ENCODE results near the gene UMPS. TPM values are rescaled to one million over a fixed set of nuclear protein-coding genes. Genes with fewer than 3 reads are reported as not detected.

The UMPS gene
- 34.7 and 40.5 TPM in 2 replicates for polyA plus RNA-seq (2014; cell fraction: cytosol; rRNA removed)
- polyA plus RNA-seq (2014; cell fraction: nucleus; rRNA removed), result 27.0 and 30.9 TPM in 2 replicates

- DNase-seq (ENCODE audit: low spot score), result peak; percentile 86
Observed at GRCh38 chr3:124730129-124730940, at the start of gene UMPS. Gene UMPS (plus strand): TSS chr3:124730452. CDS start chr3:124730472, 20 bp downstream.

GRCh38 chr3:124680521-124680920, 49.7 kb upstream of the UMPS start:
- DNase-seq (ENCODE audit: low spot score), result no peak

GRCh38 chr3:124682263-124682662, 48.0 kb upstream of the UMPS start:
- DNase-seq (ENCODE audit: low spot score), result no peak

- DNase-seq (ENCODE audit: low spot score), result no peak
Observed at GRCh38 chr3:124684459-124684858, 45.8 kb upstream of the UMPS start.

GRCh38 chr3:124685067-124685466, 45.2 kb upstream of the UMPS start:
- DNase-seq (ENCODE audit: low spot score), result no peak

- no peak for DNase-seq (ENCODE audit: low spot score)
Observed at GRCh38 chr3:124685481-124685880, 44.8 kb upstream of the UMPS start.

GRCh38 chr3:124686028-124686670, 44.1 kb upstream of the UMPS start:
- no peak for DNase-seq (ENCODE audit: low spot score)

GRCh38 chr3:124688581-124689454, 41.4 kb upstream of the UMPS start:
- peak; percentile 72 for DNase-seq (ENCODE audit: low spot score)

- no peak for DNase-seq (ENCODE audit: low spot score)
Observed at GRCh38 chr3:124691599-124691998, 38.7 kb upstream of the UMPS start.

- no peak for DNase-seq (ENCODE audit: low spot score)
Observed at GRCh38 chr3:124694486-124694885, 35.8 kb upstream of the UMPS start.

GRCh38 chr3:124695369-124695768, 34.9 kb upstream of the UMPS start:
- no peak for DNase-seq (ENCODE audit: low spot score)

- no peak for DNase-seq (ENCODE audit: low spot score)
Observed at GRCh38 chr3:124696006-124696405, 34.2 kb upstream of the UMPS start.

GRCh38 chr3:124697302-124697701, 33.0 kb upstream of the UMPS start:
- DNase-seq (ENCODE audit: low spot score), result no peak

GRCh38 chr3:124698030-124698770, 32.1 kb upstream of the UMPS start:
- no peak for DNase-seq (ENCODE audit: low spot score)

- no peak for DNase-seq (ENCODE audit: low spot score)
Observed at GRCh38 chr3:124699051-124699450, 31.2 kb upstream of the UMPS start.

- no peak for DNase-seq (ENCODE audit: low spot score)
Observed at GRCh38 chr3:124699686-124700396, 30.4 kb upstream of the UMPS start.

- DNase-seq (ENCODE audit: low spot score), result no peak
Observed at GRCh38 chr3:124700880-124701684, 29.2 kb upstream of the UMPS start.

GRCh38 chr3:124701687-124702086, 28.6 kb upstream of the UMPS start:
- no peak for DNase-seq (ENCODE audit: low spot score)

- DNase-seq (ENCODE audit: low spot score), result no peak
Observed at GRCh38 chr3:124702950-124703349, 27.3 kb upstream of the UMPS start.

GRCh38 chr3:124705552-124705951, 24.7 kb upstream of the UMPS start:
- no peak for DNase-seq (ENCODE audit: low spot score)
